ENCODE results near the gene MTMR10.

DNA sequence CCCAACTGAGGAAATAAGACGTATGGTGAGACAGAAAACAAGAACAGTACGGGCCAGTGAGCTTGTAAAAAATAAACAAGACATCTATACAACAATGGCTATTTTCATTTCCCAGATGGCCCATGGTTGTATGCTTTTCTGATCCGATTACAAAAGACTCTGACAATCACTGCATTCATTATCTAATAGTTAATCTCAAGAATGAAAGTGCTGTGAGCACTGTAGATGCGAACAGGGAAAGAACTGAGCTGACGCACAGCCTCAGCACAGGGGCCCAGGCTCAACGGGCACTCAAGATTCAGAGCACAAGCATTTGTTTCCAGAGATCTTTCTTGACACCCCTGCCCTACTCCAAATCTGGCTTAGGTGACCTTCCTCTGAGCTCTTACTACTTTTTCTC, 6.9 kb downstream of the MTMR10 start:
- TF ChIP-seq, protein P1, sequence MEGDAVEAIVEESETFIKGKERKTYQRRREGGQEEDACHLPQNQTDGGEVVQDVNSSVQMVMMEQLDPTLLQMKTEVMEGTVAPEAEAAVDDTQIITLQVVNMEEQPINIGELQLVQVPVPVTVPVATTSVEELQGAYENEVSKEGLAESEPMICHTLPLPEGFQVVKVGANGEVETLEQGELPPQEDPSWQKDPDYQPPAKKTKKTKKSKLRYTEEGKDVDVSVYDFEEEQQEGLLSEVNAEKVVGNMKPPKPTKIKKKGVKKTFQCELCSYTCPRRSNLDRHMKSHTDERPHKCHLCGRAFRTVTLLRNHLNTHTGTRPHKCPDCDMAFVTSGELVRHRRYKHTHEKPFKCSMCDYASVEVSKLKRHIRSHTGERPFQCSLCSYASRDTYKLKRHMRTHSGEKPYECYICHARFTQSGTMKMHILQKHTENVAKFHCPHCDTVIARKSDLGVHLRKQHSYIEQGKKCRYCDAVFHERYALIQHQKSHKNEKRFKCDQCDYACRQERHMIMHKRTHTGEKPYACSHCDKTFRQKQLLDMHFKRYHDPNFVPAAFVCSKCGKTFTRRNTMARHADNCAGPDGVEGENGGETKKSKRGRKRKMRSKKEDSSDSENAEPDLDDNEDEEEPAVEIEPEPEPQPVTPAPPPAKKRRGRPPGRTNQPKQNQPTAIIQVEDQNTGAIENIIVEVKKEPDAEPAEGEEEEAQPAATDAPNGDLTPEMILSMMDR (IDR thresholded peaks at IDR 0.05) = no peak
- no peak for TF ChIP-seq POLR2A (IDR thresholded peaks at IDR 0.05)
- no peak for TF ChIP-seq POLR2AphosphoS5 (IDR thresholded peaks at IDR 0.05)
